ENCODE measurements around the gene GSK3B.

GRCh38 chr3:120049881-120050539, 44.2 kb downstream of the GSK3B start:
- TF ChIP-seq FOXA1 (IDR thresholded peaks at IDR 0.05) (no peak), ZNF384 (IDR thresholded peaks at IDR 0.05) (no peak), SUZ12 (IDR thresholded peaks at IDR 0.05) (no peak), ARNT (IDR thresholded peaks at IDR 0.05) (no peak), BHLHE40 (IDR thresholded peaks at IDR 0.05; ENCODE audit: borderline replicate concordance) (no peak), TARDBP (IDR thresholded peaks at IDR 0.05) (no peak), FOXK2 (IDR thresholded peaks at IDR 0.05) (no peak), SP1 (IDR thresholded peaks at IDR 0.05) (no peak), PKNOX1 (IDR thresholded peaks at IDR 0.05) (peak; percentile 81), LEF1 (IDR thresholded peaks at IDR 0.05; ENCODE audit: borderline replicate concordance) (no peak)

Measured in HEK293T (cell line).